ENCODE results near the gene TIMP2. TPM values are rescaled to one million over a fixed set of nuclear protein-coding genes. Genes with fewer than 3 reads are reported as not detected.

TIMP2 gene
- total and polyA plus RNA-seq, 2 of the 13 experiments (the other 11 are each of a cell fraction or from before 2014, with no cell fraction given), result 3.8 to 8.5 TPM

- H3K79me2 ChIP-seq (ENCODE audit: insufficient read depth, low read length), result no peaks in the 10 kb centered on the region
- no peak for ATAC-seq
- H3K27ac ChIP-seq (ENCODE audit: extremely low read length, insufficient read depth, low read length), result no peak overlapping the region
- H3K4me2 ChIP-seq (ENCODE audit: low read depth, low read length), result no peak overlapping the region
- WGBS (ENCODE audit: low lambda C conversion rate), result 90% methylated on average over 13 of the region's 13 CpGs
- in situ Hi-C loops (cut with HindIII; ENCODE audit: extremely low pct_ligation_motif_present, low pct_unique_long_range_greater_than_20kb) (no loop called here), intact Hi-C loops (cut with micrococcal nuclease; ENCODE audit: unreplicated experiment) (no loop called here)
- H4K20me1 ChIP-seq (ENCODE audit: insufficient read depth, low read length), result no peaks in the 10 kb centered on the region
- H3K9ac ChIP-seq (ENCODE audit: insufficient read depth, low read depth, low read length), result no peak overlapping the region
- no peak for DNase-seq (ENCODE audit: low spot score)
- H3K4me3 ChIP-seq (replicated peaks in 1 of 3; ENCODE audit: insufficient read depth in 1 of 3, low read depth in 2 of 3, low read length in 3 of 3), result no peak overlapping the region
- peaks cover 11% of the 10 kb centered on the region for H3K4me1 ChIP-seq (ENCODE audit: insufficient read depth, low read length)
- no peaks in the 10 kb centered on the region for H3K27me3 ChIP-seq (ENCODE audit: control insufficient read depth in 1 of 2, insufficient read depth in 2 of 2, low read length in 2 of 2)
- H2AFZ ChIP-seq (ENCODE audit: low read length), result no peak overlapping the region
- POLR2A ChIA-PET, result no interaction called here
- H3K36me3 ChIP-seq (replicated peaks in 1 of 2; ENCODE audit: control insufficient read depth in 1 of 2, insufficient read depth in 2 of 2, low read length in 2 of 2), result no peaks in the 10 kb centered on the region; a peak in 3 of 5 replicates
- FAIRE-seq, result no peak
- H3K9me3 ChIP-seq (ENCODE audit: low read length), result no peaks in the 10 kb centered on the region
- BruUV-seq (replicated peaks), result no TSS peak
- CTCF ChIA-PET (ENCODE audit: low intra/inter-chr PET ratio, low total read pairs), result no interaction called here
- TF ChIP-seq MTERF4 (CRISPR knock-in tag; IDR thresholded peaks at IDR 0.05) (no peak), RFX3 (CRISPR knock-in tag; IDR thresholded peaks at IDR 0.05) (no peak), SNRNP70 (IDR thresholded peaks at IDR 0.05; ENCODE audit: low read depth, low read length) (no peak), ZNF772 (CRISPR knock-in tag; IDR thresholded peaks at IDR 0.05) (no peak), KMT2B (CRISPR knock-in tag; IDR thresholded peaks at IDR 0.05) (no peak), FOXM1 (CRISPR knock-in tag; IDR thresholded peaks at IDR 0.05) (no peak), LBX2 (CRISPR knock-in tag; IDR thresholded peaks at IDR 0.05; ENCODE audit: borderline replicate concordance) (no peak), ZNF256 (CRISPR knock-in tag; conservative IDR thresholded peaks at IDR 0.05) (no peak), ZBTB40 (IDR thresholded peaks at IDR 0.05) (no peak), ZBTB40 (CRISPR knock-in tag; IDR thresholded peaks at IDR 0.05) (no peak), JUND (CRISPR knock-in tag; IDR thresholded peaks at IDR 0.05) (no peak), NR2F2 (IDR thresholded peaks at IDR 0.05; ENCODE audit: borderline replicate concordance, low read depth) (no peak)
Observed at GRCh38 chr17:78898947-78899346, 26.2 kb downstream of the TIMP2 start.
